GM12878 (cell line): ENCODE results near the gene TEX55. TPM values are rescaled to one million over a fixed set of nuclear protein-coding genes. Genes with fewer than 3 reads are reported as not detected.

Source experiments
- ATAC-seq: fragments of 200-7000 bp; cut with Tn5 transposase; 3 replicates; pipeline ENCODE4 v1.9.1; 2020; ENCODE audit warnings: mild to moderate bottlenecking, moderate library complexity
- BruUV-seq: library from RNA; stranded (reverse); fragments of 400-500 nt; replicated peaks from 2 replicates; lab custom pipeline; 2021; lab: Mats Ljungman, UMichigan
- CTCF ChIA-PET: fragments of 300-600 bp; sonication (Branson Sonifier 250); formaldehyde crosslinking; extraction: SDS; loops from one replicate; lab custom pipeline; 2021; ENCODE audit warnings: inconsistent platforms; lab: Yijun Ruan, JAX
- POLR2A ChIA-PET: fragments of 350-600 bp; formaldehyde crosslinking; extraction: SDS; loops from one replicate; lab custom pipeline; 2021; ENCODE audit warnings: inconsistent platforms; lab: Charles Lee
- RAD21 ChIA-PET: fragments of 300-600 bp; sonication (Branson Sonifier 250); formaldehyde crosslinking; loops from one replicate; lab custom pipeline; 2023; ENCODE audit warnings: antibody characterized with exemption; ENCODE audit not compliant: unreplicated experiment; lab: Charles Lee
- SMC1A ChIA-PET: fragments of 300-600 bp; sonication (Branson Sonifier 250); formaldehyde crosslinking; loops from one replicate; lab custom pipeline; 2023; ENCODE audit not compliant: unreplicated experiment, uncharacterized antibody; lab: Charles Lee
- DNase-seq: peaks from one replicate; pipeline ENCODE4 v3.0.0-alpha.2; 2011; ENCODE audit warnings: low read depth, low spot score
- FAIRE-seq: peaks from 3 replicates; lab custom pipeline; 2011; peaks lifted over from hg19 to GRCh38; lab: Jason Lieb, UNC
- H2AFZ ChIP-seq: 2 replicates; pipeline ENCODE4 v1.6.0; 2011; ENCODE audit warnings: low read depth, low read length, control low read depth; ENCODE audit not compliant: control insufficient read depth
- H3K27ac ChIP-seq: 2 replicates; pipeline ENCODE4 v1.5.1; 2011; ENCODE audit warnings: control low read depth; ENCODE audit not compliant: control insufficient read depth, insufficient read depth
- H3K27me3 ChIP-seq, 2 experiments: replicated peaks in 1 of 2; 2 replicates each; pipeline versions ENCODE4 v1.6.0 to v1.6.1; 2011; ENCODE audit warnings: low read length in 1 of 2; ENCODE audit not compliant: control insufficient read depth in 2 of 2, insufficient read depth in 2 of 2
- H3K36me3 ChIP-seq, 2 experiments: 2 replicates each; pipeline ENCODE4 v1.5.1; 2011; ENCODE audit warnings: low read length in 1 of 2; ENCODE audit not compliant: control insufficient read depth in 2 of 2, insufficient read depth in 2 of 2
- H3K4me1 ChIP-seq: 2 replicates; pipeline ENCODE4 v1.6.1; 2011; ENCODE audit warnings: mild to moderate bottlenecking, low read length, moderate library complexity, mixed read lengths; ENCODE audit not compliant: control insufficient read depth, insufficient read depth
- H3K4me2 ChIP-seq: 2 replicates; pipeline ENCODE4 v1.6.0; 2011; ENCODE audit warnings: control low read depth; ENCODE audit not compliant: control insufficient read depth, insufficient read depth
- H3K4me3 ChIP-seq: fragments of 200-600 bp; sonication (generic); 2 replicates; pipeline ENCODE4 v1.5.1; 2016
- H3K79me2 ChIP-seq: 2 replicates; pipeline ENCODE4 v1.6.0; 2011; ENCODE audit warnings: low read length; ENCODE audit not compliant: control insufficient read depth, insufficient read depth
- H3K9ac ChIP-seq: 2 replicates; pipeline ENCODE4 v1.8.0; 2011; ENCODE audit warnings: low read length, control low read depth, mixed read lengths; ENCODE audit not compliant: control insufficient read depth, insufficient read depth
- H3K9me3 ChIP-seq: replicated peaks from 3 replicates; pipeline ENCODE4 v1.5.1; 2011; ENCODE audit warnings: mild to moderate bottlenecking, low read length; ENCODE audit not compliant: control insufficient read depth, insufficient read depth
- H4K20me1 ChIP-seq: 2 replicates; pipeline ENCODE4 v1.6.0; 2011; ENCODE audit not compliant: control insufficient read depth, insufficient read depth
- ASH2L ChIP-seq: fragments of 300-600, 200-600 bp; sonication (generic); IDR thresholded peaks from 2 replicates; pipeline ENCODE4 v1.6.1; 2017; ENCODE audit warnings: low read depth, mild to moderate bottlenecking, borderline replicate concordance
- BMI1 ChIP-seq: fragments of 450-650 bp; IDR thresholded peaks from 2 replicates; pipeline ENCODE4 v1.6.1; 2016; ENCODE audit warnings: mild to moderate bottlenecking, moderate library complexity, borderline replicate concordance
- MYC ChIP-seq: IDR thresholded peaks from 2 replicates; pipeline ENCODE4 v1.6.1; 2011; ENCODE audit warnings: mild to moderate bottlenecking, low read length, moderate library complexity, inconsistent platforms; ENCODE audit not compliant: insufficient read depth, insufficient replicate concordance, insufficient read length, severe bottlenecking
- ZBTB40 ChIP-seq: fragments of 450-650 bp; IDR thresholded peaks from 2 replicates; pipeline ENCODE4 v1.6.1; 2016; ENCODE audit warnings: mild to moderate bottlenecking, moderate library complexity, borderline replicate concordance
- whole genome bisulfite sequencing: methylation state at CpG from one replicate; pipeline ENCODE4 v1.1.6; 2016; ENCODE audit warnings: low lambda C conversion rate; ENCODE audit not compliant: insufficient replicate concordance, insufficient coverage; ENCODE audit errors: missing lambda C conversion rate; 5-methylcytosine and 5-hydroxymethylcytosine counted together
- in situ Hi-C: fragments of 300-500 bp; cut with MboI; formaldehyde crosslinking; loops from 9 replicates; pipeline ENCODE4 v1.14.3; 2018; ENCODE audit warnings: mixed read lengths
- intact Hi-C: fragments of 100-400 bp; cut with micrococcal nuclease; formaldehyde crosslinking; loops from one replicate; pipeline ENCODE4 v1.14.2; 2022; ENCODE audit not compliant: unreplicated experiment
- polyA plus RNA-seq, 11 experiments: library from polyadenylated mRNA; depleted of rRNA in 4 of 11; unstranded in 6 of 11; stranded (reverse) in 5 of 11; fragments of >200 nt; fragmentation: Nextera tagmentation in 4 of 11; fragmentation: Illumina TruSeq in 1 of 11; extraction: Ambion mirVana in 4 of 11; extraction: Trizol in 1 of 11; gene quantifications; 1 replicate in 1 of 11; 2 replicates in 10 of 11; pipeline versions ENCODE4 v1.2.1 to v1.2.3, GENCODE V29; 2011 to 2016; ENCODE audit warnings: inconsistent platforms in 2 of 11, missing spikeins in 2 of 11, low read depth in 1 of 11
- total RNA-seq, 4 experiments: library from RNA; depleted of rRNA in 3 of 4; stranded (reverse); fragments of >200 nt in 3 of 4; fragmentation: Illumina TruSeq in 1 of 4; extraction: Trizol in 1 of 4; gene quantifications; 2 replicates each; pipeline versions ENCODE4 v1.2.1 to v1.2.3, GENCODE V29; 2013 to 2021
- TF ChIP-seq, protein P1 (sequence below): IDR thresholded peaks from 2 replicates; pipeline ENCODE4 v1.6.1; 2012; ENCODE audit warnings: low read depth, low read length, improper control_type of control experiment

Gene TEX55
- total and polyA plus RNA-seq, 10 of the 15 experiments (the other 5 are each of a cell fraction or from before 2014, with no cell fraction given): not detected

DNA sequence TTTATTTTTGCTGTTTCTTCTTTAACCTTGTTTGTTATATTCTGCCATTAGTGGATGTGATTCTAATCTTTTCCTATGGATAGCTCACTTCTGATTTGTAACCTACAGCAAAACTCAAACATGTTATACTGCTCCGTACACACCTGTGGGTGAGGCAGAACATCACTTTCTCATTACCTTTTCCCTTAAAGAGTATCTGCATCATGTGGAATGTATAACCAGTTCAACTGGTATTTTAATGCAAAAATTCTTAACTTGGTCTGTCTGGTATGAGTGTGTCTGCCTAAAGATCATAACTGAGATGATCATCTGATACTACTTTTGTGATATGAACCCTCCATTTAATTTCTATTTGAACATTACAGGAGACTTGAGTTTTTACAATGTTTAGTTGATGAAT, 14.4 kb downstream of the TEX55 start (continued):
- TF ChIP-seq, protein P1, sequence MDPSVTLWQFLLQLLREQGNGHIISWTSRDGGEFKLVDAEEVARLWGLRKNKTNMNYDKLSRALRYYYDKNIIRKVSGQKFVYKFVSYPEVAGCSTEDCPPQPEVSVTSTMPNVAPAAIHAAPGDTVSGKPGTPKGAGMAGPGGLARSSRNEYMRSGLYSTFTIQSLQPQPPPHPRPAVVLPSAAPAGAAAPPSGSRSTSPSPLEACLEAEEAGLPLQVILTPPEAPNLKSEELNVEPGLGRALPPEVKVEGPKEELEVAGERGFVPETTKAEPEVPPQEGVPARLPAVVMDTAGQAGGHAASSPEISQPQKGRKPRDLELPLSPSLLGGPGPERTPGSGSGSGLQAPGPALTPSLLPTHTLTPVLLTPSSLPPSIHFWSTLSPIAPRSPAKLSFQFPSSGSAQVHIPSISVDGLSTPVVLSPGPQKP: no peak

GRCh38 chr3:119160815-119161214, 14.8 kb downstream of the TEX55 start:
- WGBS: 0% methylated on average over 1 of the region's 1 CpG
- H3K9me3 ChIP-seq: no peaks in the 10 kb centered on the region; the same call in 2 of the 3 replicates
- no peaks in the 10 kb centered on the region for H3K79me2 ChIP-seq
- ChIA-PET SMC1A (interaction anchor here (1.0 kb wide), 1 partner anchor 14 kb away, joined by 3 read pairs; no protein-coding TSS in a partner anchor), POLR2A (no interaction called here), CTCF (no interaction called here), RAD21 (no interaction called here)
- H3K4me1 ChIP-seq: no peaks in the 10 kb centered on the region
- H3K4me2 ChIP-seq: no peak overlapping the region
- no TSS peak for BruUV-seq
- no peaks in the 10 kb centered on the region for H3K36me3 ChIP-seq
- no peak overlapping the region for H2AFZ ChIP-seq
- no peak overlapping the region for H3K9ac ChIP-seq
- TF ChIP-seq MYC (no peak), ZBTB40 (no peak), ASH2L (no peak), BMI1 (no peak)
- DNase-seq (no peak), FAIRE-seq (no peak), ATAC-seq (no peak)
- intact Hi-C loops: no loop called here
- no peak overlapping the region for H3K27ac ChIP-seq
- H3K27me3 ChIP-seq: no peaks in the 10 kb centered on the region
- in situ Hi-C loops: no loop called here
- no peak overlapping the region for H3K4me3 ChIP-seq
- H4K20me1 ChIP-seq: no peaks in the 10 kb centered on the region
